K562 (cell line): Measurements from ENCODE around the gene PDCD1. TPM values are rescaled to one million over a fixed set of nuclear protein-coding genes. Genes with fewer than 3 reads are reported as not detected.
A peak's percentile ranks its signal among the peaks of the same experiment; 100 is the strongest.

Source experiments
- NCOA4 ChIP-seq: fragments of 450-650 bp; IDR thresholded peaks from 2 replicates; pipeline ENCODE4 v1.6.1; 2018; ENCODE audit warnings: mild to moderate bottlenecking; ENCODE audit not compliant: partially characterized antibody
- PHB2 ChIP-seq: fragments of 450-650 bp; IDR thresholded peaks from 2 replicates; pipeline ENCODE4 v1.6.1; 2017; ENCODE audit warnings: low read depth
- polyA plus RNA-seq, 8 experiments: library from polyadenylated mRNA; depleted of rRNA in 4 of 8; stranded (reverse) in 5 of 8; unstranded in 3 of 8; fragments of >200 nt; fragmentation: Nextera tagmentation in 2 of 8; fragmentation: Illumina TruSeq in 1 of 8; extraction: Ambion mirVana in 2 of 8; extraction: Trizol in 1 of 8; gene quantifications; 2 replicates each; pipeline versions ENCODE4 v1.2.1 to v1.2.3, GENCODE V29; 2011 to 2014; ENCODE audit warnings: inconsistent platforms in 1 of 8, missing spikeins in 1 of 8
- total RNA-seq, 7 experiments: library from RNA; depleted of rRNA in 6 of 7; stranded (reverse); fragments of >200 nt in 6 of 7; fragmentation: Illumina TruSeq in 2 of 7; extraction: Trizol in 2 of 7; gene quantifications; 2 replicates each; pipeline versions ENCODE4 v1.2.1 to v1.2.3, GENCODE V29; 2011 to 2021; ENCODE audit warnings: low replicate concordance in 1 of 7
- TF ChIP-seq, protein P1 (sequence below), 2 experiments: fragments of 450-650 bp; IDR thresholded peaks; 2 replicates each; pipeline ENCODE4 v1.6.1; 2016; ENCODE audit warnings: mild to moderate bottlenecking in 2 of 2, borderline replicate concordance in 1 of 2, low read depth in 1 of 2, moderate library complexity in 1 of 2

Gene PDCD1
- total and polyA plus RNA-seq, 9 of the 15 experiments (the other 6 are each of a cell fraction or from before 2014, with no cell fraction given), result 0.15 to 2.5 (median 1.0) TPM; not detected in 2

DNA sequence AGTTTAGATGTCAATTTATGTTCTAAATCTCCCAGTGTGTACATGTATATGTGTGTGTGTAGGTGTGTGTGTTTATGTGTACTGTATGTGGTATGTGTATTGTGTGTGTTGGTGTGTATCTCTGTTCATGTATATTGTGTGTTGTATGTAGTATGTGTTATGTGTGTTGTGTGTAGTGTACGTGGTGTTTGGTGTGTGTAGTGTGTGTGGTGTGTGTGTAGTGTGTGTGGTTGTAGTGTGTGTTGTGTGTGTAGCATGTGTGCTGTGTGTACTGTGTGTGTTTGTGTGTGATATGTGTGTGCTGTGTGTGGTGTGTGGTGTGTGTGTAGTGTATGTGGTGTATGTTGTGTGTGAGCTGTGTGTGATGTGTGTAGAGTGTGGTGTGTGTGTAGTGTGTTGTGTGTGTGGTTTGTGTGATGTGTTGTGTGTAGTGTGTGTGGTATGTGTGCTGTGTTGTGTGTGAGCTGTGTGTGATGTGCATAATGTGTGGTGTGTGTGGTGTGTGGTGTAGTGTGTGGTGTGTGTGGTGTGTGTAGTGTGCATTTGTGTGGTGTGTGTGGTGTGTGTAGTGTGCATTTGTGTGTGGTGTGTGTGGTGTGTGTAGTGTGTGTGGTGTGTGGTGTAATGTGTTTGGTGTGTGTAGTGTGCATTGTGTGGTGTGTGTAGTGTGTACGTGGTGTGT lies 5.6 kb upstream of the PDCD1 start (continued):
- TF ChIP-seq, protein P1, sequence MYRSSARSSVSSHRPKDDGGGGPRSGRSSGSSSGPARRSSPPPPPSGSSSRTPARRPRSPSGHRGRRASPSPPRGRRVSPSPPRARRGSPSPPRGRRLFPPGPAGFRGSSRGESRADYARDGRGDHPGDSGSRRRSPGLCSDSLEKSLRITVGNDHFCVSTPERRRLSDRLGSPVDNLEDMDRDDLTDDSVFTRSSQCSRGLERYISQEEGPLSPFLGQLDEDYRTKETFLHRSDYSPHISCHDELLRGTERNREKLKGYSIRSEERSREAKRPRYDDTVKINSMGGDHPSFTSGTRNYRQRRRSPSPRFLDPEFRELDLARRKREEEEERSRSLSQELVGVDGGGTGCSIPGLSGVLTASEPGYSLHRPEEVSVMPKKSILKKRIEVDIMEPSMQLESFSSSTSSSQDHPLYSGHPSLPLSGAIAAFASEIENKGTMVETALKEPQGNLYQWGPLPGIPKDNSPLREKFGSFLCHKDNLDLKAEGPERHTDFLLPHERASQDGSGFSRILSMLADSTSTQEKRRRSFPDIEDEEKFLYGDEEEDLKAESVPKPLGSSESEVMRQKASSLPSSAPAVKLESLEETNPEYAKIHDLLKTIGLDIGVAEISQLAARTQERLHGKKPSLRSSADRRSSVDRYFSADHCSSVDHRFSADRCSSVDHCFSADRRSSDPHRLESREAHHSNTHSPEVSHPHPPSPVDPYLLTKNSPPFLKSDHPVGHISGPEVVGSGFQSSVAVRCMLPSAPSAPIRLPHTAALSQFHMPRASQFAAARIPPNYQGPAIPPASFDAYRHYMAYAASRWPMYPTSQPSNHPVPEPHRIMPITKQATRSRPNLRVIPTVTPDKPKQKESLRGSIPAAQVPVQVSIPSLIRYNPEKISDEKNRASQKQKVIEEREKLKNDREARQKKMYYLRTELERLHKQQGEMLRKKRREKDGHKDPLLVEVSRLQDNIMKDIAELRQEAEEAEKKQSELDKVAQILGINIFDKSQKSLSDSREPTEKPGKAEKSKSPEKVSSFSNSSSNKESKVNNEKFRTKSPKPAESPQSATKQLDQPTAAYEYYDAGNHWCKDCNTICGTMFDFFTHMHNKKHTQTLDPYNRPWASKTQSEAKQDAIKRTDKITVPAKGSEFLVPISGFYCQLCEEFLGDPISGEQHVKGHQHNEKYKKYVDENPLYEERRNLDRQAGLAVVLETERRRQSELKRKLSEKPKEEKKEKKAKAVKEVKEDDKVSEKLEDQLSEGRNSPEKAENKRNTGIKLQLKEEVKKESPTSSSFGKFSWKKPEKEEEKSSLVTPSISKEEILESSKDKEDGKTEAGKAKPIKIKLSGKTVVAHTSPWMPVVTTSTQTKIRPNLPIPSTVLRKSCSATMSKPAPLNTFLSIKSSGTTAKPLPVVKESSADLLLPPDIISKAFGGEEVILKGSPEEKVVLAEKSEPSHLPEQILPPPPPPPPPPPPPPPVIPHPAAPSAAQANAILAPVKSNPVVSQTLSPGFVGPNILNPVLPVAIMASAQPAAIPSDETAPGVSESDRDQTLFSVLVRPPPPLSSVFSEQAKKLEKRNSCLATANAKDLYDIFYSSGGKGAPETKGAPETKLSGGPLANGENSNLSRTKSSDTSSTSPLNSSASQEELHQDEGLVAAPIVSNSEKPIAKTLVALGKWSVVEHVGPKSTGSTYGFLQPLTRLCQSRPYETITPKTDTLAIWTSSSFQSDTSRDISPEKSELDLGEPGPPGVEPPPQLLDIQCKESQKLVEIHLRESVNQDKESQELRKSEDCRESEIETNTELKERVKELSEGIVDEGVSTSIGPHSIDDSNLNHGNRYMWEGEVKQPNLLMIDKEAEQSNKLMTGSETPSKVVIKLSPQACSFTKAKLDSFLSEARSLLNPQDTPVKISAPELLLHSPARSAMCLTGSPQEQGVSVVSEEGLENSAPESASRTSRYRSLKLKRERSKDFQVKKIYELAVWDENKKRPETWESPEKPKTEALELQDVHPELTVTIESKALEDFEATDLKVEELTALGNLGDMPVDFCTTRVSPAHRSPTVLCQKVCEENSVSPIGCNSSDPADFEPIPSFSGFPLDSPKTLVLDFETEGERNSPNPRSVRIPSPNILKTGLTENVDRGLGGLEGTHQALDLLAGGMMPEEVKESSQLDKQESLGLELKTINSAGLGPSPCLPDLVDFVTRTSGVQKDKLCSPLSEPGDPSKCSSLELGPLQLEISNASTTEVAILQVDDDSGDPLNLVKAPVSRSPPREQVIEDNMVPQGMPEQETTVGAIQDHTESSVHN (IDR thresholded peaks at IDR 0.05; ENCODE audit: borderline replicate concordance in 1 of 2, low read depth in 1 of 2), result no peak
- TF ChIP-seq PHB2, result no peak
- TF ChIP-seq NCOA4, result peak; percentile 27
